GM04503 (cell line): ENCODE data around the gene PLOD3.

Source experiments
- DNase-seq: peaks from one replicate; pipeline ENCODE4 v3.0.0-alpha.2; 2012; ENCODE audit warnings: low read depth

The PLOD3 gene

DNA sequence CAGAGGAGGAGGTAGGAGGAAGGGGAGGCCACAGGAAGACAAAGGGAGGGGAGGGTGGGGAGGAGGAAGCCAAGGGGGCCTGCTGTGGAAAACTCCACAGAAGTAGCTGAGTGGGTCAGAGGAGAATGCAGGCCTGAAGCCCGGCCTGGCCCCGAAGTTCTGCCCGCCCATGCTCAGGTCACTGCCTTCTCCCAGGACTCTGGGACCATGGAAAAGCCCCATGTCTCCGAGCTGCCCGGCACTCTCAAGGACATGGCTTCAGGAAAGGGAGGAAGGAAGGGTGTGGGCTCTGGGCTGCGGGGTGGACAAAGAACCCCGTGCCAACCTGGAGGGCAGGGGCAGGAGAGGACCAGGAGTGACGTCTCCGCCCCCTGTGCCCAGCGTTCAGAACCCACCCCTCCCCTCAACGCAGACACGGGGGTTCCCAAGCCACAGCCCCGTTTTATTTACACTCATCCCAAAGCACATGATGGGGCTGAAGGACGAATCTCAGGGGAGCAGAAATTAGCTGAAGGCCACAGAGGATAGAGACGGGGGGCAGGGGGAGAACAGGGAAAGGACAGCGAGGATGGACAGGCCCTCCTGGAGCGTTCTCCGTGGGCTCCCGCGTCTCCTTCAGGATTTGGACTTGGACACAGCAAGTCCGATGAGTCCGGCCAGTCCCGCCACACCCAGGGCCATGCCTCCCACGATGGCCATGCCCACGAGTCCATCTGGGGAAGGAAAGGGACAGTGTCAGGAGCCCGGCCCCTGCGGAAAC is 22.0 kb upstream of the PLOD3 start:
- no peak for DNase-seq

DNA sequence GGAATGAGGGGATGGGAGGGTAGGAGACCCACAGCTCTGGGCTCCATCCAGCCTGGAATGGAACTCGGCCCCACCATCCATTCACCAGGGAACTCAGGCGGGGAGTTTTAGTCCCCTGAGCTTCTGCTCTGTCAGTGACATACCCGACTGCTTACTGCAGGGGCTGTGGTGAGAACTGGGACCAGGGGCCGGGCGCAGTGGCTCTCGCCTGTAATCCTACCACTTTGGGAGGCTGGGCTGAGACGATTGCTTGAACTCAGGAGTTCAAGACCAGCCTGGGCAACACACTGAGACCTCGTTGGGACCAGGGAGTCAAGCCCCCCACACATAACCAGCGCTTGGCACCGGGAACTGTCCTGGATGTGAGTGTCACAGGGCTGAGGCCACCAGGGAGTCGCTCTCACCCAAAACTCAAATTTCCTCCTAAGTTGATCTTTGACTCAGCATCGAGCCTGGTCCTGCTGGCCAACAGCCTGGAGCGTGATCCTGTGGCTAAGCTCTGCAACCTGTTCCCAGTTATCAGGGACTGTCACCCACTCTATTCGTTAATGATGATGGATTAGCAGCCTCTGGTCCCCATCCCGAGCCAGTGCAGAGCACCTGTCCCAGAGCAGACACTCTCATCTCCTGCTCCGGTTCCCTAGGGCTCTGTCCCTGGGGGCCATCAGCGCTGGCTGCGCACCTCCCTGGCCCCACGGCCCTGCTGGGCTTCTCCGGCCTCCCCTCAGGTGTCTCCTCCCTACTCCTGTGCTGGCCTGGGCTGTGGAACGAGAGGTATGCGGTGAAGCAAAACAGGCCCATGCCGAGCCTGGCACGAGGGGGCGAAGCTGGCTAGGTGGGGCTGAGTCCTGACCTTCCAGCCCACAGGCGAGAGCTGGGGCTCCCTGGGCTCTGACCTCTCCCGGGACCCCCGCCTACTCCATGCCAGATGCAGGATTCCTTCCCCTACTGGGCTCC is 21.1 kb upstream of the PLOD3 start:
- DNase-seq = no peak

DNA sequence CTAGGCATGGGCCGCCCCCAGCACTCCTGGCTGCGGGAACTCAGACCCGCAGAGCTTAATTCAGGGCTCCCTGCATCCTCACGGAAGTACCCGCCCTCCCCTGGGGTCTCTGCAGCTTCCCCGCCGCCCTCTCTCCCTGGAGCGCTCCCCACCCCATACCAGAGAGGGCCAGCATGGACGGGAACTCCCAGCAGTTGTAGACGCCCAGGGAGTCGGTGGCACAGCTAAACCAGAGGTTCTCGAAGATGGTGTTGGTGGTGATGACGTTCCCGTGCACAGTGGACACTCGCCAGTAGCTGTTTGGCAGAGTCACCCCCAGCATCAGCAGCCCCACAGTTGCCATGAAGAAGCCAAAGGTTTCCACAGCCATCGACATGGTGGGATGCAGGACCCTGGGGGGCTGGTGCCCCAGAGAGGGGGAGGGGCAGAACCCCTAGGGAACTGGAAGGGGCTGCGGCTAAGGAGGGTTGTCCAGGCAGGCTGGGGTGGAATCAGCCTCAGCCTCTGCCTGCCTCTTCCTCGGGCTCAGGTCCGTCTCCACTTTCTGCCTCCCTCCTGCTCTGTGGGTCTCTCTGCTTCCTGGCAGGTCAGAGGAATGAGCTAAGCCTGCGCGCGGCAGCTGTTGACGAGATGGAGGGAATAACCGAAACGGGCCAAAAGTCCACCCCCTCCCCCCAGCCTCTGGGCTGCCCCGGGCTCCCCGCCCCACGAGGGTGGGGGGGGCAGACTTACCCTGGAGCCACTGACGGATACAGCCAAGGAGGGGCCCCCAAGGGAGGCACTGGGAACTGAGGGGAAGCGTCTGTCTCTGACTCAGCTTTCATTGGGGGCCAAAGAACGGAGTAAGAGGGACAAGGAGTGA is 20.1 kb upstream of the PLOD3 start, which contains the start of gene CLDN15:
Gene CLDN15, minus strand, starts transcription at position 597 of the 862 bp plus-strand sequence. Its CDS starts 221 bp downstream, at position 376.
- DNase-seq = no peak

DNA sequence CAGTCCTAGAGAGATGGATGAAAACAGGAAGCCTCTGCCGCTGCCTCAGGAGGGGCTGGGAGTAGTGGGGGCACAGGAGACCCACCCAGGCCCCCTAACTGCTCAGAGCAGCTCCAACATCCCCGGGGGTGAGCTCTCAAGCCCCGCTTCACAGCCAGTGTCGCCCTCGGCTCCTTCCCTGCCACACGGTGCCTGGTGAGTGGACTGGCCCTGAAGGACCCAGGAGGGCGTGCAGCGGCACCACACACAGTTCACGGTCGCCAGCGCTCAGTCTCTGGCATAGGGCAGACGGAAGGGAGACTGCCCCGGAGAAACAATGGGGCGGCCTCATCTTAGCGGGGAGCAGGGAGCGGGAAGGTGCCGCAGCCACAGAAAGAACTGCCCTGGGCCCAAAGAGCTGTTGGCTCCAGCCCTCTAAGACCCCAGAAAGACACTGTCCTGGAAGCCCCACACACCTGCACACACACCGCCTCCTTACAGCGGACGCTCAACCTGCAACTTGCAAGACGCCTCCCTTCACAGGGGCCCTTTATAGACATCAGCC is 19.0 kb upstream of the PLOD3 start:
- DNase-seq = no peak

DNA sequence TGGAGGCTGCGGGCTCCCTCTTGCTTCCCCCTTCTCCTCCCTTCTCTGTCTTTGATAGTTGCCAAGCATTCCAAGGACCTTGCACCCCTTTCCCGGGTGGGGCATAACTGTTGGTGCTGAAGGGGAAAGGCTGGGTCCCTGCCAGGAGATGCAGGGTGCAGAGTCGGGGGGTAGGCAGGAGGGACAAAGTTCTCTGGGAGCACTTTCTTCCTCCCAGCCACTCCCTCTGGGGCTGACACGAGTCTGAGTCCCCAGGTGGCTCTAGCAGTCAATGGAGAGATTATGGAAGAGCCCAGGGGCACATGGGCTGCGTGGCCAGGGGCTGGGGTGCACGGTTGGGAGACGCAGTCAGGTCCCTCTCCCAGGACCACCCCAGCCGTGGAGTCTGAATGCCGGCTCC is 18.1 kb upstream of the PLOD3 start:
- DNase-seq = no peak

DNA sequence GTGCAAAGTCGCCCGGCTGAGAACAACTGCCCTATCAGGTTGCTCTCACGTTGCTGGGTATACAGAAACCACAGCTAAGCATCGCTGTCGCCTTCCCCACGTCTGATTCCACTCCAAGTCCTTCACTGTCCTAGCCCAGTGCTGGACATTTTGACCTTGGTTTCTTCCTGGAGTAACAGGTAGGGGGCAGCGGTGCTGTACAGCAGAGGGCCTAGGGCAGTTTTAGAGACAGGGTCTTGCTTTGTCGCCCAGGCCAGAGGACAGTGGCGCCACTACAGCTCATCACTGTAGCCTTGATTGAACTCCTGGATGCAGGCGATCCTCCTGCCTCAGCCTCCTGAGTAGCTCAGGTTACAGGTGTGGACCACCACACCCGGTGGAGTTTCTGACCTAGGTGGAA is 17.7 kb upstream of the PLOD3 start:
- no peak for DNase-seq

DNA sequence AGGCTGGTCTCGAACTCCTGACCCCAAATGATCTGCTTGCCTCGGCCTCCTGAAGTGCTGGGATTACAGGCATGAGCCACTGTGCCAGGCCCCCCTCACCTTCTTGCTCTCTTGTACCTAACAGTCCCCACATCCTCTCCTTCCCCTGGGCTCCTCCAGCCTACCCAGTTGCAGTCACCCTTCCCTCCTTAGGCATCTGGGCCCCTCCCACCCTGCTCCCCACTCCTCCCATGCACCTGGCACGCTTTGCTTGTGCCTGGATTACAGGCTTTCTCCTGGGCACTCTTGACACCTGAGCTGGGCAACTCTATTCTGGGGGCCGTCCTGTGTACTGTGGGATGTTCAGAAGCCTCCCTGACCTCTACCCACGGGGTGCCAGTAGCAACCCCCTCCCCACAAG is 17.3 kb upstream of the PLOD3 start:
- no peak for DNase-seq

DNA sequence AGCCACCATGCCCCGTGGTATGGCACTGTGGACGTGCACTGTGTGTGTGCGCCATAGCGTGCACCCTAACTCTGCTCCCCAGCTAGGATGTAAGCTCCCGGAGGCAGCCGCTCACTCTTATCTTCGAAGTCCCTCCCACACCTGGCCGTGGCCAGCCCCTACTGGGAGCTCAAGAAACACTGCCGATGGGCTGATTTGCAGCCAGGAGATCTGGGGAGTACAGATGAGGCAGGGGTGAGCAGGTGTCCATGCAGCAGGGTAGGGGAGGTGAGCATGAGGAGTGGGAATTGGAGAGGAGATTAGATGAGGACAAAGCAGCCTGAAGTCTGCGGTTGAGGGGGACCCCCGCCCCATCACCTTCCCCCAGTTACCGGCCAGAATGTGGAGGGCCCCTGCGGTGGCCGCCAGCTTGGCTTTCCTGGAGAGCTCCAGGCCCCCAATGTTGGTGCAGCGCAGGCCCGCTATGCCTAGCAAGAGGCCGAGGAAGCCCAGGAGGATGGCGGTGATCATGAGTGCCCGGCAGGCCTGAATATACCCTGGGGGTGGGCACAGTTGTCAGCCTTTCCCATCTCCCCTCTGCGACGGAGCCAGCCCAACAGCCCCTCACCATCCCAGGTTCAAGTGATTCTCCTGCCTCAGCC is 16.6 kb upstream of the PLOD3 start:
- DNase-seq = no peak

DNA sequence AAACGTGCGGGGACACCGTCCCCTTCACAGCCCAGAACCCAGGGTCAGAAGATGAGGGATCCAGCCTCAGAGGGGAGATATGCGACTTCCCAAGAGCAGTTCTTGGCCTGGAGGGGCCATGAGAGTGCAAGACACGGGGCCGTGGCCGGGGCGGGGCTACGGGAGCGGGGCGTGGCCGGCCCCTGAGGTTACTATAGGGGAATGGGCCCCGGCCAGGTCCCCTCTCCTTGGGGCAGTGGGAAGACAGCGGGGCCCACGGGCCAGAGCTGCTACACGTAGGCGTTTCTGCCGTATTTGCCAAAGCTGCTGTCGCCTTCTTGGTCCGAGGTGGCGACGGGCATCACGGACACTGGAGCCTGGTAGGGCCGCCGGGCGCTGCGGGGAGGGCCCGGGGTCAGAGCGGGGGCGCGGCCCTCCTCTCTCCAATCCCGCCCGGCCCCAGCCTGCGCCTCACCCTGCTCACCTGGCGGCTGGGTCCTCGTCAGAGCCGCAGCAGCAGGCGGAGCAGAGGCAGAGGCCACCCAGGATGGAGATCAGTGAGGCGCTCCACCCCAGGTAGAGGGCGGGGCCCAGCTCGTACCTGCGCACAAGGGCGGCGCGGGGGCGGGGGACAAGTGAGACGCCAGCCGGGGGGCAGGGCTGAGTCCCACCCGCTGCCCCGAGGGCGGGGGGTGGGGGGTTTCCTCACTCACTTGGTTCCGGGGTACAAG is 14.9 kb upstream of the PLOD3 start:
- DNase-seq = no peak

DNA sequence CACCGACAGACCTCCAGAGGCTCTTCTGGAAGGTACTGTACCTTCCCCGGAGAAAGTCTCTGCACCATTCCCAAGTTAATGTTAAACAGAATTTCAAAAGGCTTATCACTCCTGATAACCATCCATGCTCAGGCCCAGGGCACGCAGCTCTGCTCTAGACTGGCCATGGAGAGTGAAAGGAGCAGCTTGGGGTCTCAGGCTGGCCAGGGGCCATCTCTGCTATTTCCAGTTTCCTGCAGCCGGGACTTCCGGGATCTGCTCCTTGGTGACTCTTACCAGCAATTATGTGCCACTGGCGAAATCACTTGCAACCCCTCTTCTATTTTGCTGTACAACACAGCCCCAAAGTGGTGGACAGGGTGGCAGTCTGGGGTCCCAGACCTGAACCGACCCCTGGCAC is 14.3 kb upstream of the PLOD3 start:
- no peak for DNase-seq

DNA sequence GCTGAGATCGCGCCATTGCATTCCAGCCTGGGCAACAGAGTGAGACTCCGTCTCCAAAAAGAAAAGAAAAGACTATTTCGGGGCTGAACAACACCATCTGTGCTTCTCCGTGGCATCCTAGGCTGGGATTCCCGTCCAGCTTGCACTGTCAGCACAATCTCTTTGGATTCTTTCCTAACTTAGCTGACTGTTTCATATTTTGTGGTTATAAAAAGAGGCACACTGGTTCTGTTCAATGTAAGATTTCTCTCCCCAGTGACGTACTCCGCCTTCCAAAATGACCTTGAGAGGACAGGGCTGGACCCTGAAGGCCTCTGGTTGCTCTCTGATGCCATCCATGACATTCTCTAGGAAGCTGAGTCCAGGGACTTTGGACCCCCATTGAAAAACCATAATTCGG is 9.3 kb upstream of the PLOD3 start:
- no peak for DNase-seq

DNA sequence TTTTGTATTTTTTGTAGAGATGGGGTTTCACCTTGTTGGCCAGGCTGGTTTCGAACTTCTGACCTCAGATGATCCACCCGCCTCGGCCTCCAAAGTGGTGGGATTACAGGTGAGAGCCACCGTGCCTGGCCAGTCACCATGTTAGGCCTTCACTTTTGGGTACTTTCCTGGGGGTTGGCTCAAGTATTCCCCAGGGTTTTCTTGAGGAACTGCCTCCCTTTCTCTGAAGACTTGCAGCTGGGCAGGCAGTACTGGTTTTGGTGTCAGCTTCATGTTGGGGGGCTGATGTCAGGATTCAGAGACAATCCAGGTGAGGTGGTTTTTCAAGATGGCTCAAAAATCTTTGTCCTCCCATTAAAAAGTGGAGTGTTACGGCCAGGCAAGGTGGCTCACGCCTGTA is 8.3 kb upstream of the PLOD3 start:
- DNase-seq = no peak

DNA sequence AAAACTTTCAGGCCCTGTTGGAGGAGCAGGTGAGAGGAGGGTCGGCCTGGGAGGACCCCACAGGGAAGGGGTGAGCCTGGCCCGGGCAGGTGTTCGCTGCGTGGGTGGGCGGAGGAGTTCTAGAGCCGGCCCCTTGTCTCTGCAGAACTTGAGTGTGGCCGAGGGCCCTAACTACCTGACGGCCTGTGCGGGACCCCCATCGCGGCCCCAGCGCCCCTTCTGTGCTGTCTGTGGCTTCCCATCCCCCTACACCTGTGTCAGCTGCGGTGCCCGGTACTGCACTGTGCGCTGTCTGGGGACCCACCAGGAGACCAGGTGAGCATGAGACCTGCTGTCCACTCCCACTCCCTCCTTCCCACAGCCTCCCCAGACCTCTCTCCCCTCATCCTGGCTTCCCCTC is 6.1 kb upstream of the PLOD3 start:
- no peak for DNase-seq

DNA sequence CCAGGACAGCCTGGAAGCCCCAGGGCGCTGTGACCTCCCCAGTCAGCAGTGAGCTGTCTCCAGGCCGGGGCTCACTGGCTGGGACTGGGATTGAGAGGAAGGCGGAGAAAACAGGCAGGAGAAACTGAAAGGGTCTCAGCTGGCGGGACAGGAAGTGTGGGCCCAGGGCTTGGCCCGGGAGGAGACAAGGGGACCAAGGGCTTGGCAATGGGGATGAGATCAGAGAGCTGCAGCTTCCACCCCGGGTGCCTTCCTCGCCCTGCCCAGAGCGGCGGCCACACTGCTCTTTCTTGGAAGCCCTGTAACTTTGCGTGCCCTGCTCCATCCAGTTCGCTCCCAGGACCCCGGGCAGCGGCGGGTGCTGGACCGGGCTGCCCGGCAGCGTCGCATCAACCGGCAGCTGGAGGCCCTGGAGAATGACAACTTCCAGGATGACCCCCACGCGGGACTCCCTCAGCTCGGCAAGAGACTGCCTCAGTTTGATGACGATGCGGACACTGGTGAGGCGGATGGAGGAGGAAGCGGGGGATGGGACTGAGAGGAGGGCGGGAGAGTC is 5.0 kb upstream of the PLOD3 start:
- DNase-seq = no peak

DNA sequence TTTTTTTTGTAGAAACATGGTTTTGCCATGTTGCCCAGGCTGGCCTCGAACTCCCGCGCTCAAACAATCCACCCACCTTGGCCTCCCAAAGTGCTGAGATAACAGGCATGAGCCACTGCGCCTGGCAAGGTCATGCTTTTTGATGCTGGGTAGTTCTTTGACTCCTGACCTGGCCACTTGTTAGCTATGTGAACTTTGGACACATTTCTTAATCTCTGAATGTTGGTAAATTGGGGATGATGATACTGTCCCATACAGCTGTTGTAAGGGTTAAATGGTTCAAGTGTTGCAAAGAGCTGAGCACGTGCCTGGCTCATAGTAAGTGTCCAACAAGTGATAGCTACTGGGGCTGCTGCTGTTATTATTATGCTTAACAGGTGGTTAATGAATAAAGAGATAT is 2.9 kb upstream of the PLOD3 start:
- DNase-seq = no peak

DNA sequence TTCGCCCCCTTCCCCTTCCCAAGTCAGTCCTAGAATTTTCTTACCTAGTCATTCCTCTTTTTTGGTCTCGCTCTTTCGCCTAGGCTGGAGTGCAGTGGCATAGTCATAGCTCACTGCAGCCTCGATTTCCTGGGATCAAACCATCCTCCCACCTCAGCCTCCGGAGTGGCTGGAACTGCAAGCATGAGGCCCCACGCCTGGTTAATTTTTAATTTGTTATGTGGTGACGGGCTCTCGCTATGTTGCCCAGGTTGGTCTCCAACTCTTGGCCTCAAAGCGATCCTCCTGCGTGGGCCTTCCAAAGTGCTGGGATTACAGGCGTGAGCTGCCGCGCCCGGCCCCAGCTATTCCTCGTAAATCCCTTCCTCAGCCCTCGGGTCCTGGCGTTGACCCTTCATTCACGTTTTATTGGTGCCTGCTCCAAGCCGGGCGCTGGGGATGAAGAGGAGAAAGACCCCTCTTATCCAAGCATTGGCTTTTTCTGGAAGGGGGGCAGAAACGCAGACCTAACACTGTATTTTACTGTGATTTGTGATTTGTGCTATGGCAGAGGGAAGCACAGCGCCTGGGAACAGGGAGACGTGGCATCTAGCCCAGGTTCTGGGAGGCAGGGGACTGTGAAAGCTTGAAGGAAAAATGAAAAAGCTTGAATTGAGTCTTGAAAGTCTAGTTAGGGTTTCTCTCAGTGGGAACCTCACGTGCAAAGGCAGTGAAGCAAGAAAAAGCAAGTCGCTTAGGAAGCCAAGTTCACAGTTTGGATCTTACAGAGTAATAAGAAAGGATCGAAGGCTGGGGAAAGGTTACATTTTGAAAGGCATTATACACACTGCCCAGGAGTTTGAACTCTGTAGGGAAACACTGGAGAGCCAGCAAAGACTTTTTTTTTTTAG is 1.1 kb upstream of the PLOD3 start:
- no peak for DNase-seq

DNA sequence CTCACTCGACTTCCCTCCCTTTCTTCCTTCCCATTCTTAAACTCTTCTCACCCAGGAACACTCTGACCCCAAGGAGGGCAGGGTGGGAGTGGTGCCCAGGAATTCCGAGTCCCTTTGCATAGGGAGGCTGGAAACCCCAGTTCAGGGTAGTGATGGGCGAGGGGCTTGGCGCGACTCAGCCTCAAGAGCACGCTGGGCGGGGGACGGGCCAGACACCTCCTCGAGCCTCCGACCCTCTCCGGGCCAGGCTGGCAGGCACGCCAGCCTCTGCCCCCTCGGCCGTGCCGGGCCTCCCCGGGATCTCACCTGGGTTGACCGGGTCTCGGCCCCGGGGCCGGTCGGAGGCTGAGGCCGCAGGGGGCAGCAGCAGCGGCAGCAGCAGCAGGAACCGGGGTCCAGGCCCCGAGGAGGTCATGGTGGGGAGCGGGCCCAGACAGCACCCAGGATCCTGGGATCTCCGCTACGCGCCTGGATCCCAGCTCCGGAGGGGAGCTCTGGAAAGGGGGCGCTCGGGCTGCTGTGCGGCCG is 457 bp downstream of the PLOD3 start:
- no peak for DNase-seq

DNA sequence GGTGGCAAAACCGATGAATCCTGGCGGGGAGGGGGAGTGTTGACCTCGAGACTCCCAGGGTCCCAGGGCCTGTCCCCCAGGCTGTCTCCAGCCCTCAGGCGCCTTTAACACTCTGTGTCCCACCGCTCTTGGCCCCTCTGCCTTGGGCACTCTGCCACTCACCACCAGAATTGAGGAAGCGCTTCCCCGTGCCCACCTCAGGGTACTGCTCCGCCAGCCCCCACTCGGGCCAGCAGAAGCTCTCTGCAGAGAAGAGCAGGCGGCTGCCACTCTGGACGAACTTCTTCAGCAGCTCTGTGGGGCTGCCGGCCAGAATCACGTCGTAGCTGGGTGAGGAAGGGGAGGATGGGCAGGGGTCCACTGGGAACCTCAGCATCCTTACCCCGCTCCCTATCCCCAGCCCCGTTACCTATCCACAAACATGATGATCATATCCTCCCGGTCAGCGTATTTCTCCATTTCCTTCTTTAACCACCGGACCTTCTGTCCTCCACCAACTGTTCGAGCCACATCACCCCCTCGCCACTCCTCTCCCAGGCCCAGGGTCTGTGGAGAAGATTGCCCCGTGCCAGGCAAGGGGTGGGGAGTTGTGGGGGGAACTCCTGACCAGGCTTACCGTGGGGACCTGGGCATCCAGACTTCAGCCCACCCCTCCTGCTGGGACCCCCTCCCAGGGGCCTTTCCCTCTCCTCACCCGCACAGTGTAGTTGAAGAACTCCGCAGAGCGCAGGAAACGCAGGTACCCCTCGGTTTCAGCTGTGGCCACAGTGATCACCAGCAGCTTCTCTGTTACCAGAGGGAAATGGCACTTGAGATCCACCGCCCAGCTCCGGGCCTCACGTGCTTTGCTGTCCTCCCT is 1.2 kb downstream of the PLOD3 start:
- DNase-seq = no peak
